GM18909 (cell line): ENCODE results near the gene UBE2D3.
"Not testable (repeated sequence)": the region's sequence is repeated elsewhere in the genome, so short reads cannot be mapped to it uniquely, and the experiment has no call there.

ENCODE experiments used
- ATAC-seq: cut with Tn5 transposase; IDR thresholded peaks from one replicate; pipeline ENCODE4 v1.9.1; 2021; ENCODE audit warnings: mild to moderate bottlenecking; ENCODE audit not compliant: unreplicated experiment, poor library complexity

UBE2D3 gene

GRCh38 chr4:102832667-102833066, 5.3 kb upstream of the UBE2D3 start:
- ATAC-seq: no peak

- ATAC-seq: no peak
Observed at GRCh38 chr4:102832105-102832504, 4.8 kb upstream of the UBE2D3 start.

GRCh38 chr4:102829803-102830202, 2.5 kb upstream of the UBE2D3 start:
- no peak for ATAC-seq

GRCh38 chr4:102828497-102828808, 1.1 kb upstream of the UBE2D3 start:
- no peak for ATAC-seq

- peak; percentile 87 for ATAC-seq
Observed at GRCh38 chr4:102827674-102828496, 534 bp upstream of the UBE2D3 start.

GRCh38 chr4:102826105-102826889, 1.1 kb downstream of the UBE2D3 start:
- no peak for ATAC-seq

GRCh38 chr4:102825261-102826091, 1.9 kb downstream of the UBE2D3 start:
- no peak for ATAC-seq

- no peak for ATAC-seq
Observed at GRCh38 chr4:102824398-102824797, 3.0 kb downstream of the UBE2D3 start.

GRCh38 chr4:102823897-102824296, 3.5 kb downstream of the UBE2D3 start:
- ATAC-seq: no peak

- ATAC-seq: no peak
Observed at GRCh38 chr4:102823464-102823863, 3.9 kb downstream of the UBE2D3 start.

GRCh38 chr4:102819588-102820365, 7.6 kb downstream of the UBE2D3 start:
- ATAC-seq: no peak

- not testable (repeated sequence) for ATAC-seq
Observed at GRCh38 chr4:102819100-102819499, 8.3 kb downstream of the UBE2D3 start.

- no peak for ATAC-seq
Observed at GRCh38 chr4:102817613-102818268, 9.6 kb downstream of the UBE2D3 start.

- no peak for ATAC-seq
Observed at GRCh38 chr4:102817021-102817605, 10.2 kb downstream of the UBE2D3 start.

GRCh38 chr4:102815981-102816380, 11.4 kb downstream of the UBE2D3 start:
- no peak for ATAC-seq

GRCh38 chr4:102809691-102810090, 17.7 kb downstream of the UBE2D3 start:
- ATAC-seq: no peak

GRCh38 chr4:102809190-102809589, 18.2 kb downstream of the UBE2D3 start:
- peak; percentile 74 for ATAC-seq

- ATAC-seq: no peak
Observed at GRCh38 chr4:102808009-102808408, 19.3 kb downstream of the UBE2D3 start.

- ATAC-seq: peak; percentile 53
Observed at GRCh38 chr4:102807345-102807744, 20.0 kb downstream of the UBE2D3 start.
